NCI-H187 treated with DMSO at 0.1 percent for 48 hours (cell line): ENCODE results near the gene CLIP4.

Experiments
- DNase-seq: peaks from one replicate; lab custom pipeline; 2025; lab: John Stamatoyannopoulos, UW

CLIP4 gene

DNA sequence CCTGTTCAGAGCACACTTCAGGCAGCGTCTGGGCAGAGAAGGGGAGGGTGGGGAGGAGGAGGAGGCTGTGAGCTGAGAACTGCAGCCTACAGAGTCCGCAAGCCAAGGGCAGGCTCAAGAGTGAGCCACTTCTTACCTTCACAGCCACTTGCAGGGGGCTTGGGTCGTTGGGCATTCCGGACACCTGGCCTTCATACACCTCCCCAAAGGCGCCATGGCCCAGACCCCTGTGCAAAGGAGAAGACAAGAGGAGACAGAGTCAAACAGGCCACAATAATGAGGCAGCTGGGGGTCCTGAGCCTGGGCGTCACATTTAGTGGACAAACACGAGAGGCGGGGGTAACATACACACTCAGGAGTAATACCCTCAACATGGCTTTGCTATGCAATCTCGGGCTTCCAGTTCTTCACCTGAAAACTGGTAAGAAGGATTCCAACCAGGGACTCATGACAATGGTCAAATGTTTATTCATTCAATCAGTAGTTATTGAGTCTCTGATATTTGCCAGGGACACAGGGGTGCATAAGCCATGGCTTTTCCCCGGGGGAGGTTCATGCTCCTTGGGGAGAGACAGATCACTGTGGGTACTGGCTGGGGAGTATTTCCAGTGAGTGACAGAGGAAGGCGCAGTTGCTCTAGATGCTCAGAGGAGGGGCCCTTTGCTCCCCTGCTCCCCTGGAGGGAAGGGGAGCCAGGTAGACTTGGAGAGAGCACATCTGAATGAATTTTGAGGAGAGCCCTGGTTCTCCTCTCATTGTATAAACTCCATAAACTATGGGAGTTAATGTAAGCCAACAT lies 107.4 kb downstream of the CLIP4 start:
- DNase-seq: no peak

DNA sequence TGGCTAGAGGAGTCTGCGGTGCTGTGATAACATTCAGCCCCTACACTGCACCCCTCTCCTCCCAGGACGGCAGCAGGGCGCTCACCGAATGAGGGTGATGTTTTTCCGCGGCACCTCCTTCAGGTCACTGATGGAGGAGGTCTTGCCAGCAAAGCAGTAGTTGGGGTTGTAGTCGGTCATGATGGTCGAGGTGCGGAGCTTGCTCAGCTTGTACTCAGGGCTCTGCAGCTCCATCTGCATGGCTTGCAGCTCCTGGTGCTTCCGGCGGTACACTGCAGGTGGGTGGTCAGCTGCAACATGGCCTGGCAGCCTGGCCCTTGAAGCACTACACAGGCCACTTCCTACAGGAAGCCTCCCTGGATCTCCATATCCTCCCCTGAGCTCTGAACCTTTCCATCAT lies 108.0 kb downstream of the CLIP4 start:
- DNase-seq: no peak

- DNase-seq: peak; percentile 12
Observed at GRCh38 chr2:29223851-29224692, 108.9 kb downstream of the CLIP4 start.

DNA sequence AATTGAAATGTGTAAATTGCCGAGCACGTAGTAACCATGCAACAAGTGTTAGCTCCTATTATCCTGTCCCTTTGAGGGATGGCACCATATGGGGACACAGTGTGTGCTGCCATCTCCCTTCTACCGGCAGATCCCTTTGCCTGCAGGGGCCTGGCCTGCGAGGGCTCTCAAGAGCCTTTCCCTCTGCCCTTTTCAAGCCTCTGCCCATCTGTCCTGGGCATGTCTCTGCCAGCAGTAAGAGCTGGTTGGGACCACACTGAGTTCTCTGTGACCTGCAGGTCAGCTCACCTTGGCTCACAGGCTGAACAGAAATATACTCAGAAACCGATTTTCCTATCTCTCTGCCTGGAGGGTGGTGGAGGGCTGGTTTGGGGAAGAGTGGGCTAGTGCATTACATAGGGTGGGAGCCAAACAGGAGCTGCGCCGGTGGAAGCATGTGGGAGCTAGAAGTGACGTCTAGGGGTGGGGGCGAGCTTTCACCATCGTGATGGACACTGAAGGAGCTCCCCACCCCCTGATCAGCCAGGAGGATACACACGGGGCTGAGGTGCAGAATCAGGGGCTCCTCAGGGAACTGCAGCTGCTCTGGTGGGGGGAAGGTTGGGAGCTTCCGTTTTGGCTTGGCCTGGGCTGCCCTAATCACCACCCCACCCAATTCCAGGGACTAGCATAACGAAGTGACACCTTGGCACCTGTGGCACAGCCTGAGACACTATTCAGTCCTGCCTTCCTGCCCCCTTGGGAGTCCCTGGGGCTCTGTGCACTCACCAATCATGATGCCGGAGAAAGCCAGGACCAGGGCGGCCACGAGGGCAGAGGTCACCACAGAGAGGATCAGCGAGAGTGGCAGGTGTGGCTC lies 109.7 kb downstream of the CLIP4 start:
- no peak for DNase-seq

DNA sequence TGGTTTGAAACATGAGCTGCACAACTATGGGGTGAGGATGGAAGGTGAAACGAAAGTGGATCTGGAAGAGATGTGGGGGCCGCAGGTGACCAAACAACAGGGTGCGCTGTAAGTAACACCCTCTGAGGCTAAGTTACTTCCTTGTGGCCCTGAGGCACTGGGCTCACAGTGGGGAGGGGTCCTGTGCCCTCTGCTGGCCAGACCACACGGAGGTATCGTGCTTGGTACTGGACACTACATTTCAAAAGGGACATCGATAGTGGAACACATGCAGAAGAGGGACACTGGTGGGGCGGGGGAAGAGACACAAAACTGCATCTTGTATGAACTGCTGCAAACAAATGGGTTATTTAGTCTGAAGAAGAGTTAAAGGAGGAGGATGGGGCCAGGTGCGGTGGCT lies 110.6 kb downstream of the CLIP4 start:
- no peak for DNase-seq

GRCh38 chr2:29226375-29226774 lies 111.2 kb downstream of the CLIP4 start:
- DNase-seq: no peak

- DNase-seq: no peak
Observed at GRCh38 chr2:29226808-29227207, 111.6 kb downstream of the CLIP4 start.

GRCh38 chr2:29227935-29228675 lies 112.9 kb downstream of the CLIP4 start:
- no peak for DNase-seq

DNA sequence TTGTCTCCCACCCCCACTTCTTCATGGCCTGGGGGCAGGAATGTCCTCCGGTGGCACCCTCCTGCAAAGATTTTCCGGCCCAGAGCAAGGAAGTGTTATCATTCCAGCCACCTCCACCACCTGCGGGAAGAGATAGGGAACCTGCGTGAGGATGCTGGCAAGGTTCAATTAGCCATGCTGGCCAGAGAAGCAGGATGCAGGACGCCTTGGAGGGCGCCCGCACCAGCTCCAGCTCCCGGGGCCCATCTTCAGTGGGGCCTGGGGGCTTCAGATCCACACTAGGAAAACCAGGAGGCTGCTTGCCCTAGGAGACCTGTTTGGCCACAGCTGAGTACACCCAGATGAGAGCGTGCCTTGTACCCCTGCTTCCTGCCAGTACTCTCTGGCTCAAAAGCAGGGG lies 113.7 kb downstream of the CLIP4 start:
- no peak for DNase-seq

GRCh38 chr2:29229640-29230039 lies 114.4 kb downstream of the CLIP4 start:
- no peak for DNase-seq

DNA sequence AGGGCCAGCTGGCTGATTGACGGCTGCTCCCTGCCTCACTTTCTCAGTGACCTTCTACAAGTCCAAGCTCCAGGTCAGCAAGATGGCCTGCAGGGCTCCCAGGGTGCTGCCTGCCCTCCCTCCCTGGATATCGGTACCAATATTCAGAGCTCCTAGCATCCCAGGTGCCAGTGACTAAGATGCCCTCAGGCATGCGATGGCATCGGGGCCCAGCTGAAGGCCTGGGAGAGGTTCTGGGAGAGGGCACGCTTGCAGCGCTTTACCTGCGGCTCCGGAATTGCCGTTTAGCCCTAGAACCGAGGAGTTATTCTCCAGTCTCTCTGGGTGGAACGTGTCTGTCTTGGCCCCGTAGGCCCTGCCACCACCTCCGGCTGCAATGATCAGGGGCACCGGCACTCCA lies 116.8 kb downstream of the CLIP4 start:
- no peak for DNase-seq

DNA sequence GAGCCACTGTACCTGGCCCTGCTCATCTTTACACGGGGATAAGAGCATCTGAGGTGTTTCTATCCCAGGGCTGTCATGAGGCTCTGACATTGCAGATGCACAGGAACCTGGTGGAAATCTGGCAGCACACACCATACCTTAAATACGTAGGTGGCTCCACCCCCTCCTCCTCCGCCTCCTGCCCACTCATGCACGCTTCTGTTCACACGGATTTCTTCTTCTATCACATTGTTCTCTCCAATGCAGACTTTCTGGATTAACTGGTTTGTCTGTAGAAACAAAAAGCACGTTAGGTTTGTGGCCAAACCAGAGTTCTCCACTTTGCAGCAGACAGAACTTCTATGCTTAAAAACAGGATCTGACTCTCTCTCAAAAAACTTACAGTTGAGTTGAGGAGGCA lies 118.2 kb downstream of the CLIP4 start:
- DNase-seq: no peak

DNA sequence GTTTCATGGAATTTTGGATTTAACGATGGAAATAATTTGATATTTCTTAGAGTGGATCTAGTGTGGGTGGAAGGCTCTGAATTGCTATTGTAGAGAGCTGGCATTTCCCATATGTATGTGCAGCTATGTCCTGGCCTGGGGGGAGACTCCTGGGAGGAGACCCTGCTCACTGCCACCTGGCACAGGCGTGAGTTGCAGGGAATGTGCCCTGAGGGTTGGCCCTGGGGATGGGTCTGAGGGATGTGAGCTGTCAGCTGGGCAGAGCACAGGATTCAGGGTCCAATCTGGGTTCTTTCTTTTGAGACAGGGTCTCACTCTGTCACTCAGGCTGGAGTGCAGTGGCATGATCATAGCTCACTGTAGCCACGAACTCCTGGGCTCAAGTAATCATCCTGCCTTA lies 120.2 kb downstream of the CLIP4 start:
- DNase-seq: no peak

- no peak for DNase-seq
Observed at GRCh38 chr2:29236074-29236473, 120.9 kb downstream of the CLIP4 start.

GRCh38 chr2:29238497-29238896 lies 123.3 kb downstream of the CLIP4 start:
- DNase-seq: no peak
